Sciatic nerve (tissue), 2 donors: ENCODE results near the gene KLHL18. TPM values are rescaled to one million over a fixed set of nuclear protein-coding genes. Genes with fewer than 3 reads are reported as not detected.

Experiments
- ATAC-seq: fragments of 200-7000 bp; cut with Tn5 transposase; one replicate; pipeline ENCODE4 v1.9.1; 2020; ENCODE audit warnings: mild to moderate bottlenecking, moderate library complexity
- DNase-seq: peaks from one replicate; pipeline ENCODE4 v3.0.0-alpha.2; 2020; ENCODE audit warnings: low spot score
- intact Hi-C: fragments of 100-400 bp; cut with DNase I; formaldehyde crosslinking; loops from one replicate; pipeline ENCODE4 v1.14.2; 2022
- total RNA-seq: library from RNA; stranded (reverse); fragmentation: NEBNext Ultra II Directional; extraction: Animal tissue kit (Norgen Biotek cat#: 25700); gene quantifications from one replicate; pipeline ENCODE4 v1.2.1, GENCODE V29; 2021
- donor health status: DM: no; HTN: no; CAD: no.
- donor health status: DM: no; HTN: no; CAD: no.

The KLHL18 gene
- total RNA-seq, 1 donor from 2014 or later, result 21.0 TPM

DNA sequence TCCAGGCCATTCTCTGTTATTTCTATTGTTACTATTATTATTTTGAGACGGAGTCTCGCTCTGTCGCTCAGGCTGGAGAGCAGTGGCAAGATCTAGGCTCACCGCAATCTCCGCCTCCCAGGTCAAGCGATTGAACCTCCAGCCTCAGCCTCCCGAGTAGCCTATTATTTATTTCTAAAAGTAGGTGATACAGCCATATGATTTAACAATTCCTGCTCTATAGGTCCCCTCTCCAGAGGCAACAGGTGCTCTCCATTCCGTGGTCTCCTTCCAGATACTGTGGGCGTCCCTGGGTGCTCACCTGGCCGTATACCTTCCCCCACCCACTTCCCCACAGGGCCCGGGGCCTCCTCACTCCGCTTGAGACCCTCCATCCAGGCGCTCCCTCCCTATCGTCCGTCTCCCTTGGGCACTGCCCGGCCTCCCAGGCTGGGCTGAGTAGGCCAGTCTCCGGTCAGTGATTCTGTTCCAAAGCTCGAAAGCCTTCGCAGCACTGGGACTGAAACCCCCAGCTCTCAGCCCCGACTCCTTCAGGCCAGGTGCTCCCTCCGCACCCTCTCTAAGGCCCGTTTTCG is 97.4 kb downstream of the KLHL18 start:
- intact Hi-C loops, result no loop called here
- no peak for DNase-seq
- ATAC-seq, result no peak

- ATAC-seq (peak; percentile 96), DNase-seq (peak; percentile 99)
- intact Hi-C loops, result no loop called here
Observed at GRCh38 chr3:47380601-47381316, 98.0 kb downstream of the KLHL18 start, which contains the start of gene PTPN23. Gene PTPN23, plus strand, starts transcription at chr3:47381021. Its CDS starts 76 bp downstream, at chr3:47381097.

DNA sequence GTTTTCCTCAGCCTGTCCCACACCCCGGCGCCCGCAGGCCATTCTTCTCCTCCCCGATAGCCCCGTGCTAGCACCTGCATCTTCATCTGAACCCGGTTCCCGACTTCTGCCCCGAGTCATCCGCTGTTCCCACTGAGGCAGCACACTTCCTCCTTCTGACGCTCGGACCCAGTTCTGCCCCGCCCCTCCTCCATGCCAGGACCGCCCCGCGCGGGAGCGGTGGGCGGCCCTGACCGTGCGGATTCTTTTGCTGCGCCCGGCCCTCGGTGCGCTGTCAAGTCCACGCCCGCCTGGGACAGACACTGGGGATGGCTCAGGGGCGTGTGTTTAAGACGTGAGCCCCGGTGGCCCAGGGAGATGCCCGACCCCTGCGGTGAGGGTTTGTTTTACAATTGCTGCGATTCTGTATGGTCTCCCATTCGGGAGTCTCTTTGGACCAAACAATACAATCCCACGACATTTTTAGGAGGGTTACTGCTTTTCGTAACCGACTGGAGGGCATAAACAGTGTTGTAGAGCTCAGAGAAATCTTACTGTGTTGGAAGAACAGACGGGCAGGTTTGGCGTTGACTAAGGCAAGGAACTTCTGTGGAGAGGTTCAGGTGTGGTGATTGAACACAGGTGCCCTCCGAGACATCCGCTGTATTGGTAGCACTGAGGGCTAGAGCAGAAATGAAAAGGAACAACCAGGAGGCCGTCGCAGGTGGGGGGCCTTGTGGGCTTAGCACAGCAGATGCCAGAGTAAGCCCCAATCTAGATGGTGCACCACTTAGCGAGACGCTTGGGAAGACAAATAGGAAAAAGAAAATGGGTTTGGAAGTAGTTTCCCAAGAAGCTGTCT is 98.8 kb downstream of the KLHL18 start:
- intact Hi-C loops, result no loop called here
- ATAC-seq (peak; percentile 89), DNase-seq (peak; percentile 91)

- DNase-seq (no peak), ATAC-seq (no peak)
- intact Hi-C loops, result no loop called here
Observed at GRCh38 chr3:47384425-47384824, 101.7 kb downstream of the KLHL18 start.

DNA sequence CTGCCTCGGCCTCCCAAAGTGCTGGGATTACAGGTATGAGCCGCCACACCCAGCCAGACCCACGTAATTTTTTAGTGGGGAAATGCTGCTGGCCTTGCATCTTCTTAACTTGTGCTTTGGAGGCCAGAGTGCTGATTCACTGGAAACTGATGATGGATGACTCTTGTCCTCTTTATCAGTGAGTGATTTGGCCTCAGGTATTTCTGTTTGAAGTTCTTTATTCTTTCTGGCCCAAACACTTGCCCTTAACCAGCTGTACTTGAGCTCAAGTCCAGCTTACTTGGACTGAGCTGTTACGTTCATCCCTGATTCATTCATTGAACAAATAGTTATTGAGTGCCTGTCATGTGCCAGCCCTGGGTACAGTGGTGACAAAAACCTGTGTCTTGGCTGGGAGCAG is 102.3 kb downstream of the KLHL18 start:
- no peak for DNase-seq
- ATAC-seq, result no peak
- intact Hi-C loops, result no loop called here

DNA sequence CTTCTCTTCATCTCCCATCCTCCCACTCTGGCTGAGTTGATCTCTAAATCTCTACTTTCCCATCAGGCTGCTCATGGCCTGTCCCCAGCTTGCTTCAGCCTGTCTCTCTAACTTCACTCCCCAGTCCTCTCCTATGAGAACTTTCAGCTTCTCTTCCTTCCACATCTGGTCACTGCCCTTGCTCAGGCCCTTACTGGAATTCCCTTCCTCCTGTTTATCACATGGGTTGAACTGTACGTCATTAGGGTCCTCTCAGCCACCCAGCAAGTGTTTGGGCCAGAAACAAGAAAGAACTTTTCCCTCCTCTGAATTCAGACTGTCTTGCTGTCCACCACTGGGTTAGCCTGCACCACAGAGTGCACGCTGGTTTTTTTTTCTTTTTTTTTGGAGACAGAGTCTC is 103.1 kb downstream of the KLHL18 start:
- DNase-seq (no peak), ATAC-seq (no peak)
- intact Hi-C loops, result no loop called here

DNA sequence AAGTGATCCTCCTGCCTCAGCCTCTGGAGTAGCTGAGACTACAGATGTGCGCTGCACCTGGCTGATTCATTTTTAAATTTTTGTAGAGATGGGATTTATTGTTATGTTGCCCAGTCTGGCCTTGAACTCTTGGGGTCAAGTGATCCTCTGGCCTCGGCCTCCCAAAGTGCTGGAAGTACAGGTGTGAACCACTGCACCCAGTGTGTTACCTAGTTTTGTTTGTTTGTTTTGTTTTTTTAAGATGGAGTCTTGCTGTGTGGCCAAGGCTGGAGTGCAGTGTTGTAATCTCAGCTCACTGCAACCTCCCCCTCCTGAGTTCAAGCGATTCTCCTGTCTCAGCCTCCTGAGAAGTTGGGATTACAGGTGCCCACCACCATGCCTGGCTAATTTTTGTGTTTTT is 110.2 kb downstream of the KLHL18 start:
- DNase-seq (no peak), ATAC-seq (no peak)
- intact Hi-C loops, result no loop called here

DNA sequence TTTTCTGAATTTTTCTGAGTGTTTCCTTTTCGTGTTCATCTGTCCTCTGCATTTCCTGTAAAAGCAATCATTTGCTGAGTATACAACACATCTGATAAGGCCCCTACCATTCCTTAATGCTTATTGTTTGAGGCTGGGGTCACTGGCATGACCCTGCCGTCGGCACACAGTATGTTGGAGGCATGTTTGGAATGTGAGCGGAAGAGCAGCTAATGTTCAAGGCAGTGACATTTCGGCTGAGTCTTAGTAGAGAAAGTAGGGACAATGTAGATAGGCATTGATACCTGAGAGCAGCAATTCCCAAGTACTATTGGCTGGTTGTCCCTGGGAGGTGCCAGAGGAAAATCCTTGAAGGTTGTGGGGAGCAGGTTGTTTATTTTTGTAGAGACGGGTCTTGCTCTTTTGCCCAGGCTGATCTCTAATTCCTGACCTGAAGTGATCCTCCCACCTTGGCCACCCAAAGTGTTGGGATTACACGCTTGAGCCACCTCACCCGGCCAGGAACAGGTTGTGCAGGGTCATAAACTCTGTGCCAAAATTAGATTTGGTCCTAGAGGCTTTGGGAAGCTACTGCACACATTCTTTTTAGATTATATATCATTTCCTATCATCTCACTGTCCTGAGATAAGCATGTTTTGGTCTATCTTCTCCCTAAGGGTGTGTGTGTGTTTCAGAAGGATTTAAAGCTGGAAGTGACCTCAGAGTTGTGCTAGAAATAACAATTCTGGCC is 111.6 kb downstream of the KLHL18 start:
- ATAC-seq, result peak; percentile 38
- no peak for DNase-seq
- intact Hi-C loops, result no loop called here

DNA sequence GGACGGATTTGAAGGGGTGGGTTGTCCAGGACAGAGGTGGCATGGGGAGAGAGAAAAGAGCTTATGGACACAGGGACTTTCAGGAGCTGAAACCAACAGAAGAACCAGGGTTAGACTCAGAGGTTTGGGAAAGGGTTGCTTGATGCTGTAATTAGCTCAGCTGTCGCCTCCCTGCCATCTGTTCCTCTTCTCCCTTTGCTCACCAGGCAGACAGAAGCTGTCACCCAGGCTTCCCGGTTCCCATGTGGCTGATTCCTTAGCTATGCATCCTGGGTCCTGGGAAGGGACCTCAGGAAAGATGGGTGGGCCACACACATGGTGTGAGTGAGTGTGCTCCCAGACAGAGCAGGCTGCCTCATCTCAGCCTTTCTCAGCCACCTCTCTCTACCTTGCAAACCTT is 112.1 kb downstream of the KLHL18 start:
- DNase-seq (no peak), ATAC-seq (peak; percentile 9)
- intact Hi-C loops, result no loop called here

Other genes with a start within 250 kb of the KLHL18 start
- 68.3 TPM for gene SETD2, start 118.8 kb upstream of the KLHL18 start, total RNA-seq
- 6.5 TPM for gene KIF9, start 145 bp upstream of the KLHL18 start, total RNA-seq
- gene PTPN23, start 98.1 kb downstream of the KLHL18 start, total RNA-seq, result 53.7 TPM
- gene SCAP, start 193.0 kb downstream of the KLHL18 start, total RNA-seq, result 64.6 TPM
- gene ELP6, start 230.8 kb downstream of the KLHL18 start, total RNA-seq, result 21.0 TPM